GM18867 (cell line): ENCODE data around the gene LRRC36.
A peak's percentile ranks its signal among the peaks of the same experiment; 100 is the strongest.

Experiments used
- ATAC-seq: cut with Tn5 transposase; IDR thresholded peaks from one replicate; pipeline ENCODE4 v1.9.1; 2021; ENCODE audit warnings: mild to moderate bottlenecking, moderate library complexity; ENCODE audit not compliant: unreplicated experiment

Gene LRRC36, protein sequence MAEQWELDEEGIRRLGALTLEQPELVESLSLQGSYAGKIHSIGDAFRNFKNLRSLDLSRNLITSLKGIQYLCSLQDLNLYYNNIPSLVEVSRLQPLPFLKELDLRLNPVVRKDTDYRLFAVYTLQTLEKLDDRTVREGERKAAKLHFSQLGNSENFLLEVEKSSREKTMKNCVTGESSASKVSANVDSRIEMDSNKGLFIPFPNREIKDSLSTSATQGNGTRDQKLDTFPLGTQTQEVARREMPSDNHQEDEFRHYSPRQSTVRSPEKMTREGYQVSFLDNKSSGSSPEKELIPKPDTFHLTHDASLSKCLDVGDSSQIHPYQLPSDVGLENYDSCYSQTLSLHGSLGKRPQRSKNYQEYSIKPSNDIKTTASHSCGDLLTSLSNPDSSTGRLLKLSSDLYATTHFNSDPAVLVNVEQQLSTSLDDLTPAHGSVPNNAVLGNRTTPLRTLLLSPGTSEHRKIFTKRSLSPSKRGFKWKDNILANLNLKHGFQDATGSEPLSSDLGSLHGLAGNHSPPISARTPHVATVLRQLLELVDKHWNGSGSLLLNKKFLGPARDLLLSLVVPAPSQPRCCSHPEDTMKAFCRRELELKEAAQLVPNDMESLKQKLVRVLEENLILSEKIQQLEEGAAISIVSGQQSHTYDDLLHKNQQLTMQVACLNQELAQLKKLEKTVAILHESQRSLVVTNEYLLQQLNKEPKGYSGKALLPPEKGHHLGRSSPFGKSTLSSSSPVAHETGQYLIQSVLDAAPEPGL

DNA sequence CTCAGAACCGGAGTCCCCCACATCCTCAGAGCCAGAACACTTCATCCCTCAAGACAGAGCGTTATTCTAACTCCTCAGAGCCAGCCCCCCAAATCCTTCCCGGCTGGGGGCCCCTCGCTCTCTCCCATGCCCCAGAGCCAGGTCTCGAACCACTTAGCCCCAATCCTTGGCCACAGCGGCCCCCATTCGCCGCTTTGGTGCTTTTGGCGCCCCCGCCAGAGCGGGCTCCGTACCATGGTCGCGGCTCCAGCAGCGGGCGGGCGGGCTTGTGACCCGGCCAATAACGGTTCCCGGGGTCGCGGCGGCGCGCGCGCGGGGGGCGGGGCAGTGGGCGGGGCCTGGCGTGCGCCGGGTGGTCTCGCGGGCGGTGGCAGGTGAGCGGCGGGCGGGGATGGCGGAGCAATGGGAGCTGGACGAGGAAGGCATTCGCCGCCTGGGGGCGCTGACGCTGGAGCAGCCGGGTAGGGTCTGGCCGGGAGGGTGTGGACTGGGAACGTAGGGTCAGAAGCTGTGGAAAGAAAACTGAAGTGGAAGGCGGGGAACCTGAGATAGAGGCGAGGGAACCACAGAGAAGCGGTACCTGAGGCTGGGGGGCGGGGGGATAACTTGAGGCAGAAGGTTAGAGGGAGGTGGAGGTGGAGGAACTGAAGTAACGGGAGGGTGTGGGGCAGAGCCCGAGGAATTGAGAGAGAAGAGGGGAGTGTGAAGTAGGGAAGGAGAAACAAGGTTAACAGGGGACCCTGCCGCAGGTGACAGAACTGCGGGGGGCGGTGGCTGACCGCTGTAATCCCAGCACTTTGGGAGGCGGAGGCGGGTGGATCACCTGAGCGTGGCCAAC, at the start of gene LRRC36, which contains the start of gene KCTD19:
Gene LRRC36 (plus strand): TSS at position 344 of the 838 bp plus-strand sequence. CDS start 48 bp downstream, at position 392.
Gene KCTD19 (minus strand): TSS at position 270 of the 838 bp plus-strand sequence. CDS start 34 bp downstream, at position 236.
- no peak for ATAC-seq

DNA sequence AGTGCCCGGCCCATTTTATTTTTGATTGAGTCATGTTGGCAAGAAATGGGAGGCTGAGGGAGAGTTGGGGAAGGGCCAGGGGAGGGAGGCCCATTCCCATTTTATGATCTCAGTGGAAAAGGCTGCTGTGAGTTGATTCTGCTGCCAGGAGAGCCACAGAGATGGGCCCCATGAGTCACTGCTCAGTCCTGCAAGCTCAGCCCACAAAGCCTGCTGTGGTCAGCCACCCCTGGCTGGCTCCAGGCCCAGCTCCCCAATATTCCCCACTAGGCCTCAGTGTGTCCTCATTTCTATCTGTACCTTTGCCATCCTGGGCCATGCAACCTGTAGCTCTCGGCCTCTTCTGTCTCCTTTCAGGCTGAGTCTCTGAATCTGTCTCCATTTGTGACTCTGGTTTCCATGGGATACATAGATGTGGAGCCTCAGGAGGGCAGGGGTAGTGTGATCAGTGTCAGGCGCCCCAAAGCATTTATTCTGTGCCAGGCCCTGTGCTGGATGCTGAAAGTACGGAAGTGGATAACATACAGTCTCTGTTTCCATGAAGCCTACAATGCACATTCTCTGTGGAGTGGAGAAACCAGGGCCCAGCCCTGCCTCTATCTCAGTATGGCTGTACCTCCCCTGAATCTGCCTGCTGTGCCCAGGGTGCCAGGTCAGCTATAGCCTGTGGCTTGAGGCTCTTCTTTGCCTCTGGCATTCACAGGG, 49.2 kb upstream of the LRRC36 start:
- ATAC-seq, result no peak

DNA sequence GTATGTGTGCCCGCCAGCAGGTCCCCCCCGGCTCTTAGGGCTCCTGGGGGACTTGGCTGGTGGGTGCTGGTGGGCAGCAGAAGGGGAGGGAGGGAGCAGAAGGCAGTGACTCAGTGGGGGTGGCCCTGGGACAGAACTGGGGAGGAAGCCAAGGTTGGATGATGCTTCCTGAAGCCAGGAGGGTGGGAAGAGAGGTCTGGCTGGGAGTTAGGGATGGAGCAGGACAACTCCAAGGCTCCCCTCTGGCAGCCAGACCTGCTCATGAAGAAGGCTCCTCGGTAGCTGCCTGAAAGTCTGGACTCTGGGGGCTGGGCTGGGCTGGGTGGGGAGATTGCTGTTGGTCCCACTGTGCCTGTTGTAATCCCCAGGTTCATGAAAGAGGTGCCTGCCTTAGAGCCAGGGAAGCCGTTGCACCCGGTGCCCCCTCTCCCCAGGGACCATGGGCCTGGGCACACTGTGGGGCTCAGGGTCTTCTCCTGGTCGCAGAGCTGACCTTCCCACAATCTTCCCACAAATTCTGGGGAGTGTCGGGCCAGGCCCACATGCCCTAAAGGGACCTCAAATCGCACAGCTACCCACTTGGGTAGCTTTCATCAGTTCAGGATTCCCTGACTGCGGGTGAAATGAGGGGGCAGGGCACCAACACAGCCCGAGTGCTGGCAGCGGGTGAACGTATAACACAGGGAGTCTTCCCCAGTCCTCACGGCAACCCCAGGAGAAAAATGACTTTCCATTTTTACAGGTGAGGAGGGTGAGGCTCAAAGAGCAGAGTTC, 48.4 kb upstream of the LRRC36 start:
- ATAC-seq, result no peak

DNA sequence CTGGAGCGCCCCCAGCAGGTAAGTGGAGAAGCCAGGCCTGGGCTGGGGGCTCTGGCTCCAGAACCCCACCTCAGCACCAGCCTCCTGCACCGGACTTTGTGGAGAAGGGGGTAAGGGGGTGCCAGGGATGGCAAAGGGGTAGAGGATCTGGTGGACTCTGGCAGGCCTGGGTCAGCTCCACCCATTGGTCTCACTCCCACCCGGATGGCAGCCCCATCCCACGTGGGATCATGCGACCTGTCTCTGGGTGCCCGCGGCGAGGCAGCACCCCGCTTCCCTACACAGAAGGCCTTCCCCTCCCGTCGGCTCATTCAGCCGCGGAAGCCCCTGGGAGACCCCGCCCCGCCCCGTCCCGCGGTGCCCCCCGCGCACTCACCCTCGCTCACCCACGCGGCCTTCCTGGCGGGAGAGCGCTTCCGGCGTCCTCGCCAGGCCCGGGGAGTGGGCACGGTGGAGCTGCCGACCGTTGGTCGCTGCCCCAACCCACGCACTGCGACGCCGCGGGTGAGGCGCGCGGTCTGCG, 47.8 kb upstream of the LRRC36 start:
- ATAC-seq, result peak; percentile 44

DNA sequence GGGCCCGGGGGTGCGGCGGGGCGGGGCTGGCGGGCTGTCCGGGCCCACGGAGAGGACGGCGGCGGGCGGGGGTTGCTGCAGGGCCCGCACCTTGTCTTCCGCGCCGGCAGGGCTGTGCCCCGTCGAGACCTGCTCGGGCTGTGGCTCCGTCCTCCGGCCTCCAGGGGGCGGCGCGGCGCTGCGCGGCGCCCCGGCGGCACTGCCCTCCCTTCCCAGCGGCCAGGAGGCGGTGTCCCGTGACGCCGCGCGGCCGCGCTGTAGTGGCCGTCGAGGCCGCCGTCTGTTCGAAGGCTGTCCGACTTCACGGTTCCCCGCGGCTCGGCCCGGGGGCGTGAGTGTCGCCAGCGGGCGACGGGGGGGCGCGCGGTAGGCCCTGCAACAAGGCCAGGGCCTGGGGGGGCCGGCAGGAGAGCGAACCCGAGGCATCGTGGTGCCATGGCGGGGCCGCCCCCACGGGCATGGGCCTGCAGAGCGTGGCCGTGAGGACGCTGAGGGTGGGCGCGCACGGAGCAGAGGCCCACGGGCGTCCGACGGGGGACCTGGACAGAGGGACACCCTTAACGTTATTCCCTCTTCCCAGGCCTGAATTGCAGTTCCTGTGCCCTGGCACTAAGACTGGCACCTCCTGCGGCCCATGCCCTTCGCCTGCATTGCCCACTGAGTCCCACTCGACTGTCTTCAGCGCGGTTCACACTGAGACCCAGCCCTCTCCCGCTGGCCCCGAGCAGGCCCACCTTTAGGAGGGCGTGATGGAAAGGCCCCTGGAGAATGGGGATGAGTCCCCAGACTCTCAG, 47.1 kb upstream of the LRRC36 start, which contains the start of gene PLEKHG4:
Gene PLEKHG4 (plus strand): TSS at position 237 of the 794 bp plus-strand sequence. CDS start 513 bp downstream, at position 750.
- ATAC-seq, result peak; percentile 72

DNA sequence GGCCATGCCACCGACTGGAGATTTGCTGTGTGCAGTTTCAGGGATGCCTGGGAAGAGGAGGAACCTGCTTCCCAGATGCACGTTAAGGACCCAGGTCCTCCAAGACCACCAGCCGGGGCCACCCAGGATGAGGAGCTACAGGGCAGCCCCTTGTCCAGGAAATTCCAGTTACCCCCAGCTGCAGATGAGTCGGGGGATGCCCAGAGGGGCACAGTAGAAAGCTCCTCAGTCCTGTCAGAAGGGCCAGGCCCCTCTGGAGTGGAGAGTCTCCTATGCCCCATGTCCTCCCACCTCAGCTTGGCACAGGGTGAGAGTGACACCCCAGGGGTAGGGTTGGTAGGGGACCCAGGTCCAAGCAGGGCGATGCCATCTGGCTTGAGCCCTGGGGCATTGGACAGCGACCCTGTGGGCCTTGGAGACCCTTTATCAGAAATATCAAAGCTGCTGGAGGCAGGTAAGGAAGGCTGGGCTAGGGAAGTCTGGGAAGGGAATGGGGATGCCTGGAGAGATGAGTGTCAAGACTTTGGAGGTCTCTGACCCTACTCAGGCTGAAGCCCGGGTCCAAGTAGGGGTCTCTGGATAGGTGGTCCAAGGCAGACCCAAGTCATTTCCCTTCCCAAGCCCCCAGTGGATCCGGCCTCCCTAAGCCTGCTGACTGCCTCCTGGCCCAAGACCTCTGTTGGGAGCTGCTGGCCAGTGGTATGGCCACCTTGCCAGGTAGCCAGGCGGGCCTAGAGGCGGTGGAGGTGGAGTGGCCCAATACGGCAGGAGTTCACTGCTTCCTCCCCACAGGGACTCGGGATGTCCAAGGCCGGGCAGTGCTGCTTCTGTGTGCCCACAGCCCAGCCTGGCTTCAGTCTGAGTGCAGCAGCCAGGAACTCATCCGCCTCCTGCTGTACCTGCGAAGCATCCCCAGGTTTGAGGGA, 46.3 kb upstream of the LRRC36 start:
- ATAC-seq, result no peak

DNA sequence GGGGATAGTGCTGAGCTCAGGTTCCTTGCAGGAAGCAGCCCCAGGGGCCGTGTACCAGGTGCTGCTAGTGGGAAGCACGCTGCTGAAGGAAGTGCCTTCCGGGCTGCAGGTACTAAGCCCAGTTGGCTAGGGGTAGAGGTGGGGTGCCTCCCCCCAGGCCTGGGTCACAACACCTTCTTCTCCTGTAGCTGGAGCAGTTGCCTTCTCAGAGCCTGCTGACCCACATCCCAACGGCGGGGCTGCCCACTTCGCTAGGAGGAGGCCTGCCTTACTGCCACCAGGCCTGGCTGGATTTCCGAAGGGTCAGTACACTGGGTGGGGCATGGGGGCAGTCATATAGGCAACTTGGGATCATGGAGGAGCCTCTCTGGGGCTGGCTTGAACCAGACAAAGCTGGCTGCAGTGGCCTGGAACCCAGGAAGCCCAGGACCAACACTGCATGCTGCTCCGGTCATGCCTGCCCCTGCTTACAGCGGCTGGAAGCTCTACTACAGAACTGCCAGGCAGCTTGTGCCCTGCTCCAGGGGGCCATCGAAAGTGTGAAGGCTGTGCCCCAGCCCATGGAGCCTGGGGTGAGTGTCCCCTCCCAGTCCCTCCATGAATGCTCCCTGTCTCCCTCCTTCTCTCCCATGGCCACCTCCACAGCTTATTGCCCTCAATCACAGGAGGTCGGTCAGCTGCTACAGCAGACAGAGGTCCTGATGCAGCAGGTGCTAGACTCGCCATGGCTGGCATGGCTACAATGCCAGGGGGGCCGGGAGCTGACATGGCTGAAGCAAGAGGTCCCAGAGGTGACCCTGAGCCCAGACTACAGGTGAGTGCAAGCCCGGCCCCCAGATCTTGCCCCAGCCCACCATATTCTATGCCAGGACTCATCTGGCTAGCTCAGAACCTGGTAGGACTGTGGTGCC, 44.8 kb upstream of the LRRC36 start:
- ATAC-seq, result no peak

DNA sequence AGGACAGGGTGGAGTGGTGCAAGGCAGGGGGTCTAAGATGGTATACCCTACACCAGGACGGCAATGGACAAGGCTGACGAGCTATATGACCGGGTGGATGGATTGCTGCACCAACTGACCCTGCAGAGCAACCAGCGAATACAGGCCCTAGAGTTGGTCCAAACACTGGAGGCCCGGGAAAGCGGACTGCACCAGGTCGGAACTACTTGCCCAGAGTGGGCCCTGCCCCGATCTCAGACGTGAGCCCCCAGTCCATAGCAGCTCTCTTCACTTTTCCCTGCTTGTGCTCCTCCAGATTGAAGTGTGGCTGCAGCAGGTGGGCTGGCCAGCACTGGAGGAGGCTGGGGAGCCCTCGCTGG, 44.2 kb upstream of the LRRC36 start:
- no peak for ATAC-seq

DNA sequence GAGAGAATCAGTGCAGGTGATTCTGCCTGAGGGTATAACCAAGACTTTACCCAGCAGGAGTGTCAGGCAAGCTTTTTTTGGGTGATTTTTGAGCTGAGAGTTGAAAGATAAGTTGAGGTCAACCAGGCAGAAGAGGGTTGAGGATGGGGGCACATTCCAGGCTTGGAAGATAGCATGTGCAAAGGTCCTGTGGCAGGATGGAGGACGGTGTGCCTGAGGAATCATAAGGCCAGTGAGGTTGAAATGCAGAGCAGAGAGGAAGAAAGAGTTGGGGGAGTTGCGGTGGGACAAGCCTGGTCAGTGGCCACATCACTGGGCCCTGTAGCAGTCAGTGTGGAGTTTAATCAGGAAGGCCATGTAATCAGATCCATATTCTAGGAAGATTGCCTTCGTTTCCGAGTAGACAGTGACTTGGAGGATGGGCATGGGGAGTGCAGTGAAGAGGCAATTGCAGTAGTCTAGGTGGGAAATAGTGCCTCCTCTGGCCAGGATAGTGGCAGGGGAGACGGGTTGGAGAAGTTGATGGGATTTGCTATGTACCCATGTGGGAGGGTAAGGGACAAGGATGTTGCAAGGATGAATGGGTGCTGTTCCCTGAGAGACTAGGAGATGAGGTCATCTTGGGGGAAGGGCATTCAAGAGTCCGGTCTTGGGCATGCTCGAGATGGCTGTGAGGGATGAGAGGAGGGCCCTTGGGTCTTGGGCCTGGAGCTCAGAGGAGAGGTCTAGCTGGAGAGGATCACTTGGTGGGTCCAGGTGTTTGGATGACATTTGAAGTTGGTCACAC, 43.4 kb upstream of the LRRC36 start:
- no peak for ATAC-seq

DNA sequence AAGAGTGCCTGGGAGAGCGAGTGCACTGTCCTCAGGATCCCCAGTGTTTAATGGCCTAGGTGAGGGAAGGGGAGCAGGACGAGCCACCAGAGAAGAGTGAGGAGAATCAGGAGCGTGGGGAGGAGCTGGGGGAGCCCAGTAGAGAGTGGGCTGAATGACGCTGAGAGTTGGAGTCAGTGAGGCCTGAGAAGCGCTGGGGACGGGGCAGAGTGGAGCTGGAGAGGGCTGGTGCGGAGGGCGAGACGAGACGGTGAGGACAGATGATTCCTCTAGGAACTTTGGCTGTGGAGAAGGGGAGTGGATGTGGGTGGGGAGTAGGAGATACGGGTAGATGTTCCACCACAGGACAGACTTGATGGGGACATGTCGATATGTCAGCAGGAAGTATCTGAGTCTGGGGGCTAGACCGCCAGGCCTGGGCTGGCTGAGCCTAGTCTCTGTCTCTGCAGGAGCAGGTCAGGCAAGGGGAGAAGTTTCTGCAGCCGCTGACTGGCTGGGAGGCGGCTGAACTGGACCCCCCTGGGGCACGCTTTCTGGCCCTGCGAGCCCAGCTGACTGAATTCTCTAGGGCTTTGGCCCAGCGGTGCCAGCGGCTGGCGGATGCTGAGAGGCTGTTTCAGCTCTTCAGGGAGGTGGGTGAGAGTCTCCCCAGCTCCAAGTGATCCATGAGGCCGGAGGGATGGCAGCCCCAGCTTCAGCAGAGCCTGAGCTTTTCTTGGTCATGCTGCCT, 42.6 kb upstream of the LRRC36 start:
- ATAC-seq, result no peak

DNA sequence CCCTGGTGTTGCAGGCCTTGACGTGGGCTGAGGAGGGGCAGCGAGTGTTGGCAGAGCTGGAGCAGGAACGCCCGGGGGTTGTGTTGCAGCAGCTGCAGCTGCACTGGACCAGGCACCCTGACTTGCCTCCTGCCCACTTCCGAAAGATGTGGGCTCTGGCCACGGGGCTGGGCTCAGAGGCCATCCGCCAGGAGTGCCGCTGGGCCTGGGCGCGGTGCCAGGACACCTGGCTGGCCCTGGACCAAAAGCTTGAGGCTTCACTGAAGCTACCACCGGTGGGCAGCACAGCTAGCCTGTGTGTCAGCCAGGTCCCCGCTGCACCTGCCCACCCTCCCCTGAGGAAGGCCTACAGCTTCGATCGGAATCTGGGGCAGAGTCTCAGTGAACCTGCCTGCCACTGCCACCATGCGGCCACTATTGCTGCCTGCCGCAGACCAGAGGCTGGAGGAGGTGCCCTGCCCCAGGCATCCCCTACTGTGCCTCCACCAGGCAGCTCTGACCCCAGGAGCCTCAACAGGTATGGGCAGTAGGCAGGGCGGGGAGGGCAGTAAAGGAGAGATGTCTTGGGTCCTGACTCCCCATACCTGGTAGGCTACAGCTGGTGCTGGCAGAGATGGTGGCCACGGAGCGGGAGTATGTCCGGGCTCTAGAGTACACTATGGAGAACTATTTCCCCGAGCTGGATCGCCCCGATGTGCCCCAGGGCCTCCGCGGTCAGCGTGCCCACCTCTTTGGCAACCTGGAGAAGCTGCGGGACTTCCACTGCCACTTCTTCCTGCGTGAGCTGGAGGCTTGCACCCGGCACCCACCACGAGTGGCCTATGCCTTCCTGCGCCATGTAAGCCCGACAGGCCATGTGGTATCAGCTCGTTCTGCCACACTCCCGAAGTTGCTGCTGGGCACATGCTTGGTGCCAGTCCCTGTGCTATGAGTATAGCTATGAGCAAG, 41.6 kb upstream of the LRRC36 start:
- ATAC-seq, result no peak

DNA sequence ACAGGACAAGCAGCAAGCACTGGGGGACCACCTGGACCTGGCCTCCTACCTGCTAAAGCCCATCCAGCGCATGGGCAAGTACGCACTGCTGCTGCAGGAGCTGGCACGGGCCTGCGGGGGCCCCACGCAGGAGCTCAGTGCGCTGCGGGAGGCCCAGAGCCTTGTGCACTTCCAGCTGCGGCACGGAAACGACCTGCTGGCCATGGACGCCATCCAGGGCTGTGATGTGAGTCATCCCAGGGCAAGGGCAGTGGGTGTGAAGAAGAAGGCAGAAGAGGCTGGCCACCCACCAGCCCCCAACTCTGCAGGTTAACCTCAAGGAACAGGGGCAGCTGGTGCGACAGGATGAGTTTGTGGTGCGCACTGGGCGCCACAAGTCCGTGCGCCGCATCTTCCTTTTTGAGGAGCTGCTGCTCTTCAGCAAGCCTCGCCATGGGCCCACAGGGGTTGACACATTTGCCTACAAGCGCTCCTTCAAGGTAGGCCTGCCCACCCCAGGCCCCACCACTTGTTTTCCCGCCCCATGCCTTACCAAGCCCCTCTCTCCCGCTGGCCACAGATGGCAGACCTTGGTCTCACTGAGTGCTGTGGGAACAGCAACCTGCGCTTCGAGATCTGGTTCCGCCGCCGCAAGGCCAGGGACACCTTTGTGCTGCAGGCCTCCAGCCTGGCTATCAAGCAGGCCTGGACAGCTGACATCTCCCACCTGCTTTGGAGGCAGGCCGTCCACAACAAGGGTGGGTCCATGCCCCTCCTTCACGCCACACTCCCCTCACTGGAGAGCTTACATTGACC, 40.0 kb upstream of the LRRC36 start:
- no peak for ATAC-seq

DNA sequence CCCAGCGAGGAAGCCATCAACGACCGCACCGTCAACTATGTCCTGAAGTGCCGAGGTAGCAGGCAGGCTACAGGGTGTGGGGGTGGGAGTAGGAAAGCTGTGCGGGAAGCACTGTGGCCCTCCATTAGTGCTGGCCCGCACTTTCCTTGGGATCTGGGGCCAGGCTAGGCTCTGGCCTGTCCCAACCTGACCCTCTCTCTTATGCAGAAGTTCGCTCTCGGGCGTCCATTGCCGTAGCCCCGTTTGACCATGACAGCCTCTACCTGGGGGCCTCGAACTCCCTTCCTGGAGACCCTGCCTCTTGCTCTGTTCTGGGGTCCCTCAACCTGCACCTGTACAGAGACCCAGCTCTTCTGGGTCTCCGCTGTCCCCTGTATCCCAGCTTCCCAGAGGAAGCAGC, 38.7 kb upstream of the LRRC36 start:
- no peak for ATAC-seq
